Parathyroid adenoma (tissue), 2 donors: ENCODE results near the gene DRICH1.
"Not testable (repeated sequence)": the region's sequence is repeated elsewhere in the genome, so short reads cannot be mapped to it uniquely, and the experiment has no call there.

Source experiments
- H2AFZ ChIP-seq: fragments of 300-600 bp; sonication (generic); one replicate; pipeline ENCODE4 v1.7.0; 2017; ENCODE audit warnings: antibody characterized with exemption, mild to moderate bottlenecking
- H3K27ac ChIP-seq: fragments of 300-600 bp; sonication (generic); one replicate; pipeline ENCODE4 v1.7.0; 2017
- H3K27me3 ChIP-seq: fragments of 300-600 bp; sonication (generic); one replicate; pipeline ENCODE4 v1.7.0; 2017; ENCODE audit warnings: low read length; ENCODE audit not compliant: control insufficient read depth, insufficient read depth
- H3K36me3 ChIP-seq: fragments of 300-600 bp; sonication (generic); one replicate; pipeline ENCODE4 v1.7.0; 2017; ENCODE audit warnings: low read length; ENCODE audit not compliant: control insufficient read depth, insufficient read depth
- H3K4me1 ChIP-seq: fragments of 300-600 bp; sonication (generic); one replicate; pipeline ENCODE4 v1.7.0; 2017; ENCODE audit warnings: control low read depth
- H3K4me2 ChIP-seq: fragments of 300-600 bp; sonication (generic); one replicate; pipeline ENCODE4 v1.7.0; 2017; ENCODE audit warnings: low read length
- H3K4me3 ChIP-seq: fragments of 300-600 bp; sonication (generic); one replicate; pipeline ENCODE4 v1.7.0; 2017; ENCODE audit warnings: low read depth, low read length
- H3K79me2 ChIP-seq: fragments of 300-600 bp; sonication (generic); one replicate; pipeline ENCODE4 v1.7.0; 2017; ENCODE audit warnings: control low read depth
- H3K9ac ChIP-seq: fragments of 300-600 bp; sonication (generic); one replicate; pipeline ENCODE4 v1.7.0; 2017; ENCODE audit warnings: mild to moderate bottlenecking
- H3K9me3 ChIP-seq: fragments of 300-600 bp; sonication (generic); one replicate; pipeline ENCODE4 v1.7.0; 2017; ENCODE audit warnings: low read length; ENCODE audit not compliant: control insufficient read depth
- TF ChIP-seq, protein P1 (sequence below): fragments of 300-600 bp; sonication (generic); IDR thresholded peaks from one replicate; pipeline ENCODE4 v1.7.0; 2017; ENCODE audit warnings: antibody characterized with exemption, mild to moderate bottlenecking
- donor health status: primary hyperparathyroidism.

The DRICH1 gene

GRCh38 chr22:23632178-23632577, at the start of gene DRICH1:
Gene DRICH1, minus strand, starts transcription at chr22:23632321. Its CDS starts 298 bp downstream, at chr22:23632023.
- TF ChIP-seq, protein P1, sequence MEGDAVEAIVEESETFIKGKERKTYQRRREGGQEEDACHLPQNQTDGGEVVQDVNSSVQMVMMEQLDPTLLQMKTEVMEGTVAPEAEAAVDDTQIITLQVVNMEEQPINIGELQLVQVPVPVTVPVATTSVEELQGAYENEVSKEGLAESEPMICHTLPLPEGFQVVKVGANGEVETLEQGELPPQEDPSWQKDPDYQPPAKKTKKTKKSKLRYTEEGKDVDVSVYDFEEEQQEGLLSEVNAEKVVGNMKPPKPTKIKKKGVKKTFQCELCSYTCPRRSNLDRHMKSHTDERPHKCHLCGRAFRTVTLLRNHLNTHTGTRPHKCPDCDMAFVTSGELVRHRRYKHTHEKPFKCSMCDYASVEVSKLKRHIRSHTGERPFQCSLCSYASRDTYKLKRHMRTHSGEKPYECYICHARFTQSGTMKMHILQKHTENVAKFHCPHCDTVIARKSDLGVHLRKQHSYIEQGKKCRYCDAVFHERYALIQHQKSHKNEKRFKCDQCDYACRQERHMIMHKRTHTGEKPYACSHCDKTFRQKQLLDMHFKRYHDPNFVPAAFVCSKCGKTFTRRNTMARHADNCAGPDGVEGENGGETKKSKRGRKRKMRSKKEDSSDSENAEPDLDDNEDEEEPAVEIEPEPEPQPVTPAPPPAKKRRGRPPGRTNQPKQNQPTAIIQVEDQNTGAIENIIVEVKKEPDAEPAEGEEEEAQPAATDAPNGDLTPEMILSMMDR: no peak
- no peak within 1 kb of the TSS for H3K4me3 ChIP-seq
- no peaks in the 10 kb centered on the region for H3K79me2 ChIP-seq
- H3K27me3 ChIP-seq: no peaks in the 10 kb centered on the region
- no peaks in the 10 kb centered on the region for H3K9me3 ChIP-seq
- no peak within 1 kb of the TSS for H3K27ac ChIP-seq
- H3K36me3 ChIP-seq: no peaks in the 10 kb centered on the region
- H3K4me2 ChIP-seq: no peak within 1 kb of the TSS
- H2AFZ ChIP-seq: no peak within 1 kb of the TSS
- no peaks in the 10 kb centered on the region for H3K4me1 ChIP-seq
- no peak within 1 kb of the TSS for H3K9ac ChIP-seq

- Histone ChIP-seq H3K27me3 (no peaks in the 10 kb centered on the region), H3K36me3 (no peaks in the 10 kb centered on the region), H3K9ac (no peak overlapping the region), H3K4me2 (no peak overlapping the region), H3K79me2 (peaks cover 3% of the 10 kb centered on the region), H3K9me3 (no peaks in the 10 kb centered on the region), H3K4me1 (no peaks in the 10 kb centered on the region), H3K4me3 (no peak overlapping the region), H2AFZ (no peak overlapping the region), H3K27ac (no peak overlapping the region)
- TF ChIP-seq, protein P1: no peak
Measured at GRCh38 chr22:23681026-23681809, 49.1 kb upstream of the DRICH1 start.

DNA sequence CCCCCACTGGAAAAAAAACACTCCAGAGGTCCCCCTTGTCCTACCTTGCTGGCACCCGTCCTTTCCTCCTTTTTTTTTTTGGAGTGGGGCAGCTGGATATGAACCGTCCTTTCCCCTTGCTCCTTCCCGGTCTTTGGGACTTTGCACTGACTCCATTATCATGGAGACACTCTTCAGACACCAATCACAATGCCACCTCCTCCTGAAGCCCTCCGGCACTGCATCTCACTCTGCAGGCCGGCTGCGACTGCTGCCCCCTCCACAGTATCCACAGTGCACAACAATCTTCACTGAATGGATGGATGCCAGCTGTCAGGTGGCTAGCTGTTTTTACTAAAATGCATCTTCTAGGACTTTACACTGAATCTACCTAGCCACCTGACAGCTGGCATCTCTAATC, 46.0 kb upstream of the DRICH1 start:
- Histone ChIP-seq H3K79me2 (no peaks in the 10 kb centered on the region), H3K4me1 (no peaks in the 10 kb centered on the region), H3K36me3 (no peaks in the 10 kb centered on the region)

DNA sequence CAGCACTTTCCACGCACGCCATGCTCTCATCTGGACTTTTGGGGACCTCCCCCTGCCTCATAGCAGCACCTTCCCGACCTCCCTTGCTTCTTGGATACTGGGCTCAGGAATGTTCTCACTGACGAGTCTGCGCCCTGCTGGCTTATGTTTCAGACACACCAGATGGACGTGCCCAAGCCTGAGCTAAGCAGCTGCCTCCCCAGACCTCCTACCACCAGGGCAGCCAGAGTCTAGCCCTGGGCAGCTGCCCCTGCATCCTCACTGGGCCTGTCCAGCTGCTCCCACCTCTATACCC, 45.5 kb upstream of the DRICH1 start:
- Histone ChIP-seq H3K36me3 (no peaks in the 10 kb centered on the region), H3K4me3 (no peak overlapping the region)
- TF ChIP-seq, protein P1: no peak

More for the DNA sequence above, 46.0 kb upstream of the DRICH1 start:
- Histone ChIP-seq H2AFZ (no peak overlapping the region), H3K27ac (no peak overlapping the region), H3K4me2 (no peak overlapping the region), H3K9me3 (no peaks in the 10 kb centered on the region), H3K4me3 (no peak overlapping the region), H3K27me3 (no peaks in the 10 kb centered on the region), H3K9ac (no peak overlapping the region)
- TF ChIP-seq, protein P1: no peak

DNA sequence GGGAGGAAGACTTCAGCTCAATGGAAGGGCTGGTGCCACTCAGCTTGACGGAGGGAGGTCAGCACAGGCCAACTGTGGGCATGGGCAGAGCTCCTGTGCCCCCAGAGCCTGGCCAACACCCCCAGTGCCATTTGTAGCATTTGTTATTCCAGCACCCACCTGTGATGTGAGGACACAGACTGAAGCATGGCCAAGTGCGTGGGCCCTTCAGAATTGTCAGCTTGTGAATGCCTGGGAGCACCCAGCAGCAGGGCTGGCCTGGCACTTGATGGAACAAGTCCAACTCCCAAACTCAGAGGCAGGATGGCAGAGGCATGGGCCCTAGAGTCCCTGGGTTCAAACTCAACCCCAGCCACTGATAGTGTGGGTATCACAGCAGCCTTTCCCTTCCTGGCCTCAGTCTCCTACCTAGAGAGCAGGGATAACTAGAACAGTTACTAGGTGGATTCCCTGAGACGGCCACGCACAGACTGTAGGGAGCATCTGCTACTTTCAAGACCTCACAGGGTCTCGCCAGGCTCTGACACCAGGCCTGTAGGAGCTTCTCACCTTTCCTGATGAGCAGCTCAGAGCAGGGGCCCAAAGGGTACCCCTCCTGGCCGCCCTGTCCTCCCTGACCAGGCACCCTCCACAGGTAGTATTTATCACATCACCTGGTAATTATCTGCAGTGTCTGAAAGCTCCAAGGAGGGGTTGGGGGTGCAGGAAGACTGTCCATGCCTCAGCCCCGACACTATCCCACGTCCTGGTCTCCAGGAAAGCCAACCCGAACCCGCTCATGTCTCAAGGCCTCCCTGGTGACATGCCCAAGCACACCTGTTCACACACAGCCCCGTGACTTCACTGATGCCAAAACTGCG, 45.0 kb upstream of the DRICH1 start:
- not testable (repeated sequence) for H3K27ac ChIP-seq, H3K9ac ChIP-seq, H3K4me3 ChIP-seq, H3K27me3 ChIP-seq, H3K4me2 ChIP-seq, H2AFZ ChIP-seq, H3K36me3 ChIP-seq, H3K9me3 ChIP-seq, H3K4me1 ChIP-seq, H3K79me2 ChIP-seq

More for the DNA sequence above, 45.5 kb upstream of the DRICH1 start:
- Histone ChIP-seq H3K4me2 (no peak overlapping the region), H3K9ac (no peak overlapping the region), H3K27me3 (no peaks in the 10 kb centered on the region), H3K4me1 (no peaks in the 10 kb centered on the region), H2AFZ (no peak overlapping the region), H3K9me3 (no peaks in the 10 kb centered on the region), H3K79me2 (no peaks in the 10 kb centered on the region), H3K27ac (no peak overlapping the region)
